OCI-LY7 (cell line): ENCODE results near the gene ACER3.

Experiments
- CTCF ChIP-seq: fragments of 200-600 bp; sonication (generic); conservative IDR thresholded peaks from 2 replicates; pipeline ENCODE4 v1.5.1; 2014; ENCODE audit warnings: mild to moderate bottlenecking, antibody characterized with exemption, low read length, moderate library complexity, mixed read lengths
- EZH2phosphoT487 ChIP-seq: fragments of 200-600 bp; sonication (generic); IDR thresholded peaks from 2 replicates; pipeline ENCODE4 v1.6.1; 2018; ENCODE audit warnings: low read depth, borderline replicate concordance, mild to moderate bottlenecking, mixed run types, antibody characterized with exemption, low read length, moderate library complexity, mixed read lengths

- TF ChIP-seq CTCF = no peak
- TF ChIP-seq EZH2phosphoT487 = no peak
Observed at GRCh38 chr11:77071671-77072605, 211.2 kb downstream of the ACER3 start.
